HCT116 (cell line): ENCODE results near the gene LHPP.

Source experiments
- CTCF ChIP-seq, 3 experiments: fragments of 200-600 bp in 1 of 3; sonication (generic) in 1 of 3; IDR thresholded peaks in 2 of 3; conservative IDR thresholded peaks in 1 of 3; 2 replicates each; pipeline ENCODE4 v1.5.1; 2012 to 2017; ENCODE audit warnings: low read depth in 2 of 3, low read length in 2 of 3, antibody characterized with exemption in 1 of 3, borderline replicate concordance in 1 of 3, control low read depth in 1 of 3, mild to moderate bottlenecking in 1 of 3, mixed read lengths in 1 of 3, mixed run types in 1 of 3, moderate library complexity in 1 of 3; ENCODE audit not compliant: insufficient read depth in 1 of 3
- POLR2AphosphoS5 ChIP-seq: IDR thresholded peaks from 2 replicates; pipeline ENCODE4 v1.6.1; 2011; ENCODE audit warnings: mild to moderate bottlenecking, low read depth, low read length, moderate library complexity

- no peak for TF ChIP-seq POLR2AphosphoS5
- no peak for TF ChIP-seq CTCF (IDR thresholded peaks at IDR 0.05 in 2 of 3, conservative IDR thresholded peaks at IDR 0.05 in 1 of 3; ENCODE audit: borderline replicate concordance in 1 of 3, insufficient read depth in 1 of 3, low read depth in 2 of 3, low read length in 2 of 3)
These were observed 41.4 kb upstream of the LHPP start for GRCh38 chr10:124420254-124420653.
